Loucy (cell line): ENCODE data around the gene STAC2.
A peak's percentile ranks its signal among the peaks of the same experiment; 100 is the strongest.

ENCODE experiments used
- H2AFZ ChIP-seq: fragments of 200-600 bp; sonication (generic); 2 replicates; pipeline ENCODE4 v1.6.0; 2016; ENCODE audit warnings: antibody characterized with exemption, mild to moderate bottlenecking, low read length, moderate library complexity
- H3F3A ChIP-seq: fragments of 200-600 bp; 2 replicates; pipeline ENCODE4 v1.6.0; 2016; ENCODE audit warnings: antibody characterized with exemption, low read depth, mild to moderate bottlenecking
- H3K27me3 ChIP-seq: fragments of 200-600 bp; sonication (generic); 2 replicates; pipeline ENCODE4 v1.6.1; 2014; ENCODE audit warnings: low read length, mild to moderate bottlenecking; ENCODE audit not compliant: insufficient read depth, poor library complexity, severe bottlenecking
- H3K36me3 ChIP-seq: fragments of 200-600 bp; sonication (generic); 2 replicates; pipeline ENCODE4 v1.6.1; 2016; ENCODE audit warnings: low read length; ENCODE audit not compliant: insufficient read depth
- H3K4me1 ChIP-seq: fragments of 200-600 bp; sonication (generic); 2 replicates; pipeline ENCODE4 v1.5.1; 2014; ENCODE audit warnings: low read length, mild to moderate bottlenecking; ENCODE audit not compliant: insufficient read depth, poor library complexity, severe bottlenecking
- H3K4me2 ChIP-seq: fragments of 200-600 bp; sonication (generic); 2 replicates; pipeline ENCODE4 v1.6.0; 2014; ENCODE audit warnings: antibody characterized with exemption, low read length, low read depth, mild to moderate bottlenecking; ENCODE audit not compliant: poor library complexity, severe bottlenecking
- H3K4me3 ChIP-seq: fragments of 200-600 bp; sonication (generic); 2 replicates; pipeline ENCODE4 v1.5.1; 2014; ENCODE audit warnings: low read length, mild to moderate bottlenecking, mixed read lengths; ENCODE audit not compliant: poor library complexity, severe bottlenecking
- H3K79me2 ChIP-seq: fragments of 200-600 bp; sonication (generic); 2 replicates; pipeline ENCODE4 v1.6.1; 2014; ENCODE audit warnings: low read length; ENCODE audit not compliant: insufficient read depth
- H3K9ac ChIP-seq: fragments of 200-600 bp; sonication (generic); 2 replicates; pipeline ENCODE4 v1.6.0; 2014; ENCODE audit warnings: mild to moderate bottlenecking, low read depth, low read length, moderate library complexity; ENCODE audit not compliant: poor library complexity, severe bottlenecking
- H3K9me2 ChIP-seq: fragments of 200-600 bp; sonication (generic); replicated peaks from 2 replicates; pipeline ENCODE4 v1.6.1; 2016; ENCODE audit warnings: low read depth, low read length, mixed read lengths
- H3K9me3 ChIP-seq: fragments of 200-600 bp; sonication (generic); 2 replicates; pipeline ENCODE4 v1.6.1; 2014; ENCODE audit warnings: mild to moderate bottlenecking, antibody characterized with exemption, low read length, low read depth; ENCODE audit not compliant: insufficient read depth
- H4K20me1 ChIP-seq: fragments of 200-600 bp; sonication (generic); 2 replicates; pipeline ENCODE4 v1.6.0; 2014; ENCODE audit warnings: antibody characterized with exemption, low read length, mild to moderate bottlenecking; ENCODE audit not compliant: insufficient read depth, poor library complexity, severe bottlenecking
- EZH2phosphoT487 ChIP-seq: fragments of 200-600 bp; IDR thresholded peaks from 2 replicates; pipeline ENCODE4 v1.6.1; 2018; ENCODE audit warnings: antibody characterized with exemption, mild to moderate bottlenecking, moderate library complexity, borderline replicate concordance
- TF ChIP-seq, protein P1 (sequence below): fragments of 200-600 bp; sonication (generic); conservative IDR thresholded peaks from 2 replicates; pipeline ENCODE4 v1.5.1; 2014; ENCODE audit warnings: mild to moderate bottlenecking, antibody characterized with exemption, low read length

The STAC2 gene

DNA sequence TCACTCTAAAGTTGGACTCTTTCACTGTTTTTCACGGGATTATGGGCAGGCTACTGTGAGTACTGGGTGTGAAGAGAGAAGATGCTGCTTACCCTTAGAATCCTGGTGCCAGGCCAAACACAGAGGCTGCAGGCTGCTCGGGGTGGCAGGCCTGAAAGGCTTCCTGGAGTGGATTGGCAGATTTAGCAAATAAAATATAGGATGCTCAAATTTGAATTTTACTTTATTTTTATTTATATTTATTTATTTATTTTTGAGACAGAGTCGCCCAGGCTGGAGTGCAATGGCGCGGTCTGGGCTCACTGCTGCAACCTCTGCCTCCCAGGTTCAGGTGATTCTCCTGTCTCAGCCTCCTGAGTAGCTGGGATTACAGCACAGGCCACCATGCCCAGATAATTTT lies 14.9 kb upstream of the STAC2 start:
- no peak overlapping the region for H3K4me2 ChIP-seq
- H3K4me1 ChIP-seq = peaks cover 40% of the 10 kb centered on the region
- no peaks in the 10 kb centered on the region for H3K27me3 ChIP-seq
- no peak overlapping the region for H2AFZ ChIP-seq
- no peaks in the 10 kb centered on the region for H3K79me2 ChIP-seq
- TF ChIP-seq, protein P1, sequence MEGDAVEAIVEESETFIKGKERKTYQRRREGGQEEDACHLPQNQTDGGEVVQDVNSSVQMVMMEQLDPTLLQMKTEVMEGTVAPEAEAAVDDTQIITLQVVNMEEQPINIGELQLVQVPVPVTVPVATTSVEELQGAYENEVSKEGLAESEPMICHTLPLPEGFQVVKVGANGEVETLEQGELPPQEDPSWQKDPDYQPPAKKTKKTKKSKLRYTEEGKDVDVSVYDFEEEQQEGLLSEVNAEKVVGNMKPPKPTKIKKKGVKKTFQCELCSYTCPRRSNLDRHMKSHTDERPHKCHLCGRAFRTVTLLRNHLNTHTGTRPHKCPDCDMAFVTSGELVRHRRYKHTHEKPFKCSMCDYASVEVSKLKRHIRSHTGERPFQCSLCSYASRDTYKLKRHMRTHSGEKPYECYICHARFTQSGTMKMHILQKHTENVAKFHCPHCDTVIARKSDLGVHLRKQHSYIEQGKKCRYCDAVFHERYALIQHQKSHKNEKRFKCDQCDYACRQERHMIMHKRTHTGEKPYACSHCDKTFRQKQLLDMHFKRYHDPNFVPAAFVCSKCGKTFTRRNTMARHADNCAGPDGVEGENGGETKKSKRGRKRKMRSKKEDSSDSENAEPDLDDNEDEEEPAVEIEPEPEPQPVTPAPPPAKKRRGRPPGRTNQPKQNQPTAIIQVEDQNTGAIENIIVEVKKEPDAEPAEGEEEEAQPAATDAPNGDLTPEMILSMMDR = no peak
- TF ChIP-seq EZH2phosphoT487 = no peak
- H3K9me2 ChIP-seq = no peaks in the 10 kb centered on the region
- H3F3A ChIP-seq = peaks cover 4% of the 10 kb centered on the region; the same call in 1 of the 2 replicates
- no peaks in the 10 kb centered on the region for H4K20me1 ChIP-seq
- H3K9ac ChIP-seq = no peak overlapping the region
- no peaks in the 10 kb centered on the region for H3K36me3 ChIP-seq
- H3K9me3 ChIP-seq = no peaks in the 10 kb centered on the region
- no peak overlapping the region for H3K4me3 ChIP-seq

- H3K9ac ChIP-seq = no peak overlapping the region
- no peak overlapping the region for H2AFZ ChIP-seq
- no peak overlapping the region for H3K4me3 ChIP-seq
- H3K4me2 ChIP-seq = no peak overlapping the region
- no peaks in the 10 kb centered on the region for H3K27me3 ChIP-seq
- no peaks in the 10 kb centered on the region for H3K36me3 ChIP-seq
- H3K79me2 ChIP-seq = no peaks in the 10 kb centered on the region
- H3F3A ChIP-seq = peaks cover 4% of the 10 kb centered on the region; the same call in 1 of the 2 replicates
- H3K4me1 ChIP-seq = peaks cover 36% of the 10 kb centered on the region
- TF ChIP-seq, protein P1 = peak; percentile 80
- TF ChIP-seq EZH2phosphoT487 = no peak
- no peaks in the 10 kb centered on the region for H3K9me3 ChIP-seq
- no peaks in the 10 kb centered on the region for H4K20me1 ChIP-seq
- no peaks in the 10 kb centered on the region for H3K9me2 ChIP-seq
These were observed 14.0 kb upstream of the STAC2 start for GRCh38 chr17:39239640-39240314.

GRCh38 chr17:39238311-39238972 lies 12.7 kb upstream of the STAC2 start:
- Histone ChIP-seq H3K27me3 (no peaks in the 10 kb centered on the region), H4K20me1 (no peaks in the 10 kb centered on the region), H3F3A (no peaks in the 10 kb centered on the region), H3K36me3 (no peaks in the 10 kb centered on the region), H2AFZ (peak overlapping the region; percentile 29; the same call in 1 of the 2 replicates), H3K9me2 (no peaks in the 10 kb centered on the region), H3K9me3 (no peaks in the 10 kb centered on the region), H3K4me3 (no peak overlapping the region), H3K79me2 (no peaks in the 10 kb centered on the region), H3K4me1 (peaks cover 25% of the 10 kb centered on the region), H3K4me2 (peak overlapping the region; percentile 45), H3K9ac (no peak overlapping the region)
- TF ChIP-seq, protein P1 = no peak
- TF ChIP-seq EZH2phosphoT487 = no peak
